CD4-positive, alpha-beta memory T cell (primary cell): ENCODE data around the gene MSH2. TPM values are rescaled to one million over a fixed set of nuclear protein-coding genes. Genes with fewer than 3 reads are reported as not detected.
A peak's percentile ranks its signal among the peaks of the same experiment; 100 is the strongest.

Experiments
- CTCF ChIA-PET: fragments of 350-600 bp; sonication (Branson Sonifier 250); formaldehyde crosslinking; loops from one replicate; lab custom pipeline; 2021; ENCODE audit warnings: inconsistent platforms; ENCODE audit not compliant: partially characterized antibody; lab: Charles Lee
- POLR2A ChIA-PET: fragments of 350-600 bp; sonication (Branson Sonifier 250); formaldehyde crosslinking; loops from one replicate; lab custom pipeline; 2021; ENCODE audit not compliant: partially characterized antibody; lab: Charles Lee
- DNase-seq, 5 donors: peaks; one replicate each; pipeline versions ENCODE4 v3.0.0 to v3.0.0-alpha.2; 2020 to 2022; ENCODE audit warnings: mixed read lengths in 1 of 5
- H3K27ac ChIP-seq: one replicate; pipeline ENCODE4 v1.7.0; 2013; ENCODE audit warnings: low read depth, low read length
- H3K27me3 ChIP-seq: 2 replicates; pipeline ENCODE4 v1.7.0; 2013; ENCODE audit warnings: mild to moderate bottlenecking, low read length, moderate library complexity; ENCODE audit not compliant: insufficient read depth
- H3K36me3 ChIP-seq: 2 replicates; pipeline ENCODE4 v1.7.0; 2013; ENCODE audit warnings: mild to moderate bottlenecking, low read length, moderate library complexity; ENCODE audit not compliant: insufficient read depth
- H3K4me1 ChIP-seq: 2 replicates; pipeline ENCODE4 v1.7.0; 2013; ENCODE audit warnings: mild to moderate bottlenecking, low read length, moderate library complexity; ENCODE audit not compliant: insufficient read depth
- H3K4me3 ChIP-seq, 2 donors: one replicate each; pipeline ENCODE4 v1.7.0; 2013; ENCODE audit warnings: low read length in 2 of 2, mild to moderate bottlenecking in 1 of 2
- H3K9me3 ChIP-seq, 2 donors: one replicate each; pipeline ENCODE4 v1.7.0; 2013; ENCODE audit warnings: low read length in 2 of 2, control low read depth in 1 of 2; ENCODE audit not compliant: control insufficient read depth in 1 of 2
- H3K27ac Mint-ChIP-seq, 7 donors: one replicate each; pipeline ENCODE4 v1.8.0; 2020 to 2021; ENCODE audit warnings: mixed read lengths in 7 of 7, mild to moderate bottlenecking in 6 of 7, inconsistent platforms in 3 of 7, moderate library complexity in 3 of 7
- H3K27me3 Mint-ChIP-seq, 2 donors: one replicate each; pipeline ENCODE4 v1.8.0; 2020 to 2021; ENCODE audit warnings: mixed read lengths in 2 of 2
- H3K36me3 Mint-ChIP-seq, 2 donors: one replicate each; pipeline ENCODE4 v1.8.0; 2020 to 2021; ENCODE audit warnings: mixed read lengths in 2 of 2, inconsistent platforms in 1 of 2, mild to moderate bottlenecking in 1 of 2
- H3K4me1 Mint-ChIP-seq, 4 donors: one replicate each; pipeline ENCODE4 v1.8.0; 2020 to 2021; ENCODE audit warnings: mixed read lengths in 4 of 4, mild to moderate bottlenecking in 1 of 4
- H3K4me3 Mint-ChIP-seq, 8 donors: one replicate each; pipeline ENCODE4 v1.8.0; 2020 to 2021; ENCODE audit warnings: mixed read lengths in 8 of 8, mild to moderate bottlenecking in 7 of 8, moderate library complexity in 6 of 8, inconsistent platforms in 3 of 8
- H3K9me3 Mint-ChIP-seq, 8 donors: one replicate each; pipeline ENCODE4 v1.8.0; 2020 to 2021; ENCODE audit warnings: mixed read lengths in 8 of 8, mild to moderate bottlenecking in 5 of 8, inconsistent platforms in 3 of 8, moderate library complexity in 1 of 8
- intact Hi-C: fragments of 100-400 bp; cut with micrococcal nuclease; formaldehyde crosslinking; loops from one replicate; pipeline ENCODE4 v1.15.1; 2023
- polyA plus RNA-seq, 2 donors: library from polyadenylated mRNA; unstranded; fragments of 300-500 nt; fragmentation: Illumina TruSeq; gene quantifications; one replicate each; pipeline ENCODE4 v1.2.3, GENCODE V29; 2021
- total RNA-seq, 2 experiments: library from RNA; stranded (reverse); gene quantifications; one replicate each; pipeline ENCODE4 v1.2.3, GENCODE V29; 2021

MSH2 gene
- total and polyA plus RNA-seq, 4 experiments from 2014 or later: 26.1 to 30.5 (median 26.3) TPM

GRCh38 chr2:47487498-47487875, 84.5 kb downstream of the MSH2 start:
- H3K27ac Mint-ChIP-seq: no peak overlapping the region
- intact Hi-C loops: no loop called here
- POLR2A ChIA-PET: no interaction called here

GRCh38 chr2:47488870-47489584, 86.1 kb downstream of the MSH2 start:
- peaks cover 4% of the 10 kb centered on the region for H3K4me1 ChIP-seq
- ChIA-PET POLR2A (no interaction called here), CTCF (no interaction called here)
- no peaks in the 10 kb centered on the region for H3K9me3 ChIP-seq
- Mint-ChIP-seq H3K27me3 (no peaks in the 10 kb centered on the region), H3K4me3 (no peak overlapping the region), H3K4me1 (peaks cover 8 to 9% (median 8%) of the 10 kb centered on the region in 4 donors), H3K27ac (no peak overlapping the region), H3K36me3 (peaks cover under 1 to 13% of the 10 kb centered on the region in 2 donors), H3K9me3 (peaks cover 0 to 2% (median 0%) of the 10 kb centered on the region in 8 donors)
- H3K36me3 ChIP-seq: no peaks in the 10 kb centered on the region
- DNase-seq: no peak
- H3K27me3 ChIP-seq: no peaks in the 10 kb centered on the region
- no peak overlapping the region for H3K4me3 ChIP-seq
- intact Hi-C loops: no loop called here
- H3K27ac ChIP-seq: no peak overlapping the region

More at GRCh38 chr2:47487498-47487875, 84.5 kb downstream of the MSH2 start:
- peaks cover 4% of the 10 kb centered on the region for H3K4me1 ChIP-seq
- Mint-ChIP-seq H3K27me3 (no peaks in the 10 kb centered on the region), H3K4me3 (no peak overlapping the region), H3K4me1 (peaks cover 8 to 9% (median 8%) of the 10 kb centered on the region in 4 donors), H3K36me3 (peaks cover 10 to 23% of the 10 kb centered on the region in 2 donors), H3K9me3 (peaks cover 0 to 2% (median 0%) of the 10 kb centered on the region in 8 donors)
- DNase-seq: no peak
- H3K4me3 ChIP-seq: no peak overlapping the region
- H3K9me3 ChIP-seq: no peaks in the 10 kb centered on the region
- peaks cover 8% of the 10 kb centered on the region for H3K36me3 ChIP-seq
- H3K27ac ChIP-seq: no peak overlapping the region
- H3K27me3 ChIP-seq: no peaks in the 10 kb centered on the region
- CTCF ChIA-PET: interaction anchor here (0.9 kb wide), 1 partner anchor 152 kb away, joined by 3 read pairs; no protein-coding TSS in a partner anchor

DNA sequence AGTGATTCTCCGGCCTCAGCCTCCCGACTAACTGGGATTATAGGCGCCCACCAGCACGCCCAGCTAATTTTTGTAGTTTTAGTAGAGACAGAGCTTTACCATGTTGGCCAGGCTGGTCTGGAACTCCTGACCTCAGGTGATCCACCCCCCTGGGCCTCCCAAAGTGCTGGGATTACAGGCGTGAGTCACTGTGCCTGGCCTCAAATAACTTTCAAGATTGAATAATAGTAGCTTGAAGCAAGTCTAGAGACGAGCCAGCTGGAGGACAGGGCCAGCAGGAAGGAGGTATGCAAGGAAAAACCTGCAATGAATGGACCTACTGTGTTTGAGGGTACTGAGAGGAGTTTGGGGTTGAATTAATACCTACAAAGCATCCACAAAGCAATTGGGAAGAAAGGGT, 87.5 kb downstream of the MSH2 start:
- Mint-ChIP-seq H3K4me3 (no peak overlapping the region), H3K27me3 (no peaks in the 10 kb centered on the region), H3K36me3 (peaks cover 2 to 3% of the 10 kb centered on the region in 2 donors), H3K4me1 (peaks cover 8 to 9% (median 8%) of the 10 kb centered on the region in 4 donors), H3K9me3 (peaks cover 0 to 4% (median 0%) of the 10 kb centered on the region in 8 donors), H3K27ac (peak overlapping the region in 1 of 7 donors; percentile 31)
- H3K4me1 ChIP-seq: peaks cover 4% of the 10 kb centered on the region
- no peak for DNase-seq
- ChIA-PET CTCF (interaction anchor here (0.8 kb wide), 1 partner anchor 53 kb away, joined by 3 read pairs; no protein-coding TSS in a partner anchor), POLR2A (interaction anchor here (0.7 kb wide), 1 partner anchor 74 kb away, joined by 4 read pairs; no protein-coding TSS in a partner anchor)
- no peaks in the 10 kb centered on the region for H3K36me3 ChIP-seq
- H3K27ac ChIP-seq: no peak overlapping the region
- intact Hi-C loops: no loop called here
- no peak overlapping the region for H3K4me3 ChIP-seq
- no peaks in the 10 kb centered on the region for H3K9me3 ChIP-seq
- no peaks in the 10 kb centered on the region for H3K27me3 ChIP-seq

GRCh38 chr2:47493317-47494035, 90.5 kb downstream of the MSH2 start:
- CTCF ChIA-PET: no interaction called here
- no peaks in the 10 kb centered on the region for H3K27me3 ChIP-seq

DNA sequence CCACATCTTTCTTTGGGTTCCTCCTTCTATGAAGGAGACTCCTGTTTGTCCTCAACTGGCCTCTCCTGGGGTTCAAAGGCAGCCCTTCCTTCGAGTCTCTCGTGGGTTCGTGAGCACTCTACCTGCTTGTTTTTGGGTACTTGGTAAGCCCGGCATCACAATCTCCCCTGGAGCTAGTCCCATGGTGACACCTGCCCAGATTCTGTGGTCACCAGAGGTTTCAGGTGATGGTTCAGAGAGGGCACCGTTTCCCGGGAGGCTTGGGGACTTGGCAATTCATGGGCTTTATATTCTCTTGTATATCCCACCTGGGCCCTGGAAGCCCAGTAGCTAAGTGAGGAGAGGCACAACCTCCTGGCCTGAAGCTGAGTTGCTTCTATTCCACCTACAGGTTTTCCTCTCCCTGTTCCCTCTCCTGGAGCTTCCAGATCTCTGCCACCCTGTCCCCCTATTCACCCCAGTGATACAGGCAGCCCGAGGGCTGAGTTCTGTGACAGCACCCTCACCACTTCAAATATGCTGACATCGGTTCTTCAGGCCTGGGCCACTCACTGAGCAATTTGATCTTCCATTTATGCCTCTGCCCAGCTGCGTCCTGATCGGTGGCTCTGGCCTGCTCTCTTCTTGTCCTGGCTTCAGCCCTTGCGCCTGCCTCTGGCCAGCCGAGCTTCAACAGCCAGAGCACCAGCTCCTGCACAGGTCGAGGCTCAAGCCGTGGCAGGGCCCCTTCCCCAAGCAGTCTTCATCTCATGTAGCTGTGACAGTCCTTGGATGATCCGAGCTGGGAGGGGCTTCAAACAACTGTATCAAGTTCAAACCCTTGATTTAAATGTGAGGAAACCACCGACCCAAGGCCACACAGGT, 91.5 kb downstream of the MSH2 start:
- H3K4me1 ChIP-seq: no peaks in the 10 kb centered on the region
- no peak overlapping the region for H3K27ac ChIP-seq
- intact Hi-C loops: no loop called here
- H3K4me3 ChIP-seq: no peak overlapping the region
- no peaks in the 10 kb centered on the region for H3K36me3 ChIP-seq
- ChIA-PET POLR2A (no interaction called here), CTCF (no interaction called here)
- H3K9me3 ChIP-seq: no peaks in the 10 kb centered on the region
- Mint-ChIP-seq H3K36me3 (peaks cover 2 to 13% of the 10 kb centered on the region in 2 donors), H3K4me1 (no peaks in the 10 kb centered on the region), H3K27me3 (peaks cover 2 to 3% of the 10 kb centered on the region in 2 donors), H3K9me3 (peaks cover 0 to 12% (median 4%) of the 10 kb centered on the region in 8 donors), H3K27ac (no peak overlapping the region), H3K4me3 (no peak overlapping the region)
- H3K27me3 ChIP-seq: no peaks in the 10 kb centered on the region
- DNase-seq: no peak

More at GRCh38 chr2:47493317-47494035, 90.5 kb downstream of the MSH2 start:
- Mint-ChIP-seq H3K4me1 (no peaks in the 10 kb centered on the region), H3K27ac (no peak overlapping the region), H3K27me3 (peaks cover 2 to 3% of the 10 kb centered on the region in 2 donors), H3K36me3 (peaks cover 0 to 7% of the 10 kb centered on the region in 2 donors), H3K9me3 (peaks cover 0 to 6% (median 0%) of the 10 kb centered on the region in 8 donors), H3K4me3 (no peak overlapping the region)
- no peak overlapping the region for H3K27ac ChIP-seq
- intact Hi-C loops: no loop called here
- no peak for DNase-seq
- no peaks in the 10 kb centered on the region for H3K9me3 ChIP-seq
- no peaks in the 10 kb centered on the region for H3K4me1 ChIP-seq
- H3K4me3 ChIP-seq: no peak overlapping the region
- H3K36me3 ChIP-seq: no peaks in the 10 kb centered on the region
- POLR2A ChIA-PET: no interaction called here

- peaks cover 4 to 24% of the 10 kb centered on the region in 2 donors for H3K36me3 Mint-ChIP-seq
- Histone ChIP-seq H3K27me3 (no peaks in the 10 kb centered on the region), H3K36me3 (no peaks in the 10 kb centered on the region), H3K9me3 (no peaks in the 10 kb centered on the region), H3K4me1 (no peaks in the 10 kb centered on the region), H3K27ac (no peak overlapping the region), H3K4me3 (no peak overlapping the region)
- DNase-seq: no peak
- POLR2A ChIA-PET: no interaction called here
- H3K9me3 Mint-ChIP-seq: peaks cover 0 to 28% (median 14%) of the 10 kb centered on the region in 8 donors
- peak overlapping the region in 1 of 7 donors; percentile 0 for H3K27ac Mint-ChIP-seq
- peaks cover 2 to 3% of the 10 kb centered on the region in 2 donors for H3K27me3 Mint-ChIP-seq
- intact Hi-C loops: no loop called here
- H3K4me3 Mint-ChIP-seq: no peak overlapping the region
- CTCF ChIA-PET: interaction anchor here (1.0 kb wide), 1 partner anchor 269 kb away, joined by 4 read pairs; no protein-coding TSS in a partner anchor
- no peaks in the 10 kb centered on the region for H3K4me1 Mint-ChIP-seq
Measured at GRCh38 chr2:47497843-47498460, 95.0 kb downstream of the MSH2 start.
